GM23338 (cell line): Measurements from ENCODE around the gene CFAP100. TPM values are rescaled to one million over a fixed set of nuclear protein-coding genes. Genes with fewer than 3 reads are reported as not detected.

Experiments
- ATAC-seq: fragments of 200-7000 bp; cut with Tn5 transposase; 3 replicates; pipeline ENCODE4 v1.9.1; 2020
- DNase-seq: peaks from one replicate; pipeline ENCODE4 v3.0.0-alpha.2; 2015; ENCODE audit warnings: low spot score
- H2AFZ ChIP-seq: fragments of 200-600 bp; sonication (generic); 2 replicates; pipeline ENCODE4 v1.8.0; 2016; ENCODE audit warnings: antibody characterized with exemption, mild to moderate bottlenecking, moderate library complexity
- H3F3A ChIP-seq: fragments of 200-600 bp; sonication (generic); replicated peaks from 2 replicates; pipeline ENCODE4 v1.8.0; 2017; ENCODE audit warnings: antibody characterized with exemption, mixed run types, low read depth
- H3K27ac ChIP-seq: fragments of 200-600 bp; sonication (generic); 2 replicates; pipeline ENCODE4 v1.6.1; 2016; ENCODE audit warnings: low read depth
- H3K27me3 ChIP-seq: fragments of 200-600 bp; sonication (generic); 2 replicates; pipeline ENCODE4 v1.8.0; 2016; ENCODE audit warnings: mild to moderate bottlenecking, mixed run types, moderate library complexity; ENCODE audit not compliant: insufficient read depth
- H3K36me3 ChIP-seq: fragments of 200-600 bp; sonication (generic); 2 replicates; pipeline ENCODE4 v1.8.0; 2016; ENCODE audit warnings: mild to moderate bottlenecking; ENCODE audit not compliant: insufficient read depth
- H3K4me1 ChIP-seq: fragments of 200-600 bp; sonication (generic); 2 replicates; pipeline ENCODE4 v1.8.0; 2016; ENCODE audit warnings: mild to moderate bottlenecking, moderate library complexity; ENCODE audit not compliant: insufficient read depth
- H3K4me2 ChIP-seq: fragments of 200-600 bp; sonication (generic); 2 replicates; pipeline ENCODE4 v1.7.1; 2017; ENCODE audit warnings: mixed run types
- H3K4me3 ChIP-seq: fragments of 200-600 bp; sonication (generic); 2 replicates; pipeline ENCODE4 v1.6.1; 2016; ENCODE audit warnings: mixed run types
- H3K79me2 ChIP-seq: fragments of 200-600 bp; sonication (generic); replicated peaks from 2 replicates; pipeline ENCODE4 v1.8.0; 2017; ENCODE audit warnings: mild to moderate bottlenecking; ENCODE audit not compliant: insufficient read depth
- H3K9me2 ChIP-seq: fragments of 200-600 bp; sonication (generic); 2 replicates; pipeline ENCODE4 v1.8.0; 2017; ENCODE audit not compliant: insufficient read depth
- H4K20me1 ChIP-seq: fragments of 200-600 bp; sonication (generic); replicated peaks from 2 replicates; pipeline ENCODE4 v1.8.0; 2017; ENCODE audit warnings: mild to moderate bottlenecking; ENCODE audit not compliant: insufficient read depth
- H3K27ac Mint-ChIP-seq: 2 replicates; pipeline ENCODE4 v1.8.0; 2020; ENCODE audit warnings: inconsistent platforms, mild to moderate bottlenecking, moderate library complexity, mixed read lengths
- H3K27me3 Mint-ChIP-seq: 3 replicates; pipeline ENCODE4 v1.8.0; 2022; ENCODE audit warnings: low read depth, mild to moderate bottlenecking, moderate library complexity, mixed read lengths, inconsistent platforms; ENCODE audit not compliant: insufficient read depth, poor library complexity
- H3K36me3 Mint-ChIP-seq: 3 replicates; pipeline ENCODE4 v1.8.0; 2021; ENCODE audit warnings: low read depth, mild to moderate bottlenecking, inconsistent platforms, moderate library complexity, mixed read lengths
- H3K4me1 Mint-ChIP-seq: 3 replicates; pipeline ENCODE4 v1.8.0; 2020; ENCODE audit warnings: mild to moderate bottlenecking, inconsistent platforms, mixed read lengths
- H3K4me3 Mint-ChIP-seq: 3 replicates; pipeline ENCODE4 v1.8.0; 2021; ENCODE audit warnings: moderate library complexity, mild to moderate bottlenecking, inconsistent platforms, mixed read lengths
- H3K9me3 Mint-ChIP-seq: 3 replicates; pipeline ENCODE4 v1.8.0; 2020; ENCODE audit warnings: moderate library complexity, mild to moderate bottlenecking, inconsistent platforms, mixed read lengths
- CREB1 ChIP-seq: fragments of 250-450 bp; sonication (Bioruptor Pico); IDR thresholded peaks from 2 replicates; pipeline ENCODE4 v1.5.0; 2020; ENCODE audit warnings: low read depth, mild to moderate bottlenecking, moderate library complexity
- CTCF ChIP-seq, 2 experiments: fragments of 200-600 bp in 1 of 2; sonication (generic) in 1 of 2; conservative IDR thresholded peaks; 2 replicates each; pipeline versions ENCODE4 v1.5.1 to v1.6.1; 2016 to 2017; ENCODE audit warnings: antibody characterized with exemption in 2 of 2, low read depth in 2 of 2, mild to moderate bottlenecking in 2 of 2, moderate library complexity in 1 of 2
- EZH2 ChIP-seq: fragments of 200-600 bp; sonication (generic); IDR thresholded peaks from one replicate; pipeline ENCODE4 v1.8.0; 2017; ENCODE audit warnings: antibody characterized with exemption, mild to moderate bottlenecking, low read depth; ENCODE audit not compliant: unreplicated experiment
- EZH2phosphoT487 ChIP-seq: fragments of 200-600 bp; sonication (generic); IDR thresholded peaks from one replicate; pipeline ENCODE4 v1.8.1; 2018; ENCODE audit warnings: antibody characterized with exemption; ENCODE audit not compliant: unreplicated experiment
- JUNB ChIP-seq: IDR thresholded peaks from one replicate; pipeline ENCODE4 v1.6.1; 2016; ENCODE audit warnings: antibody characterized with exemption; ENCODE audit not compliant: unreplicated experiment
- NANOG ChIP-seq: IDR thresholded peaks from 2 replicates; pipeline ENCODE4 v1.6.1; 2016; ENCODE audit warnings: antibody characterized with exemption, borderline replicate concordance
- POLR2AphosphoS5 ChIP-seq: IDR thresholded peaks from 2 replicates; pipeline ENCODE4 v1.6.1; 2016; ENCODE audit warnings: antibody characterized with exemption, low read depth
- REST ChIP-seq: IDR thresholded peaks from one replicate; pipeline ENCODE4 v1.6.1; 2018; ENCODE audit warnings: antibody characterized with exemption; ENCODE audit not compliant: unreplicated experiment
- STAT1 ChIP-seq: IDR thresholded peaks from one replicate; pipeline ENCODE4 v1.6.1; 2016; ENCODE audit warnings: antibody characterized with exemption; ENCODE audit not compliant: unreplicated experiment
- ZNF114 ChIP-seq: fragments of 250-450 bp; sonication (Bioruptor Pico); IDR thresholded peaks from 2 replicates; pipeline ENCODE4 v1.5.0; 2020; ENCODE audit warnings: mild to moderate bottlenecking, moderate library complexity
- ZNF331 ChIP-seq: fragments of 250-450 bp; sonication (Bioruptor Pico); IDR thresholded peaks from 2 replicates; pipeline ENCODE4 v1.5.0; 2020; ENCODE audit warnings: low read depth, mild to moderate bottlenecking, moderate library complexity
- polyA plus RNA-seq: library from polyadenylated mRNA; unstranded; fragments of >200 nt; fragmentation: Nextera tagmentation; extraction: Ambion mirVana; gene quantifications from 2 replicates; pipeline ENCODE4 v1.2.1, GENCODE V29; 2016
- total RNA-seq: library from RNA; depleted of rRNA; stranded (reverse); fragments of >200 nt; shearing (Covaris generic); gene quantifications from 2 replicates; pipeline ENCODE4 v1.2.3, GENCODE V29; 2014
- TF ChIP-seq, protein P1 (sequence below): IDR thresholded peaks from 2 replicates; pipeline ENCODE4 v1.6.1; 2016; ENCODE audit warnings: antibody characterized with exemption
- TF ChIP-seq, protein P2 (sequence below): fragments of 250-450 bp; sonication (Bioruptor Pico); IDR thresholded peaks from 2 replicates; pipeline ENCODE4 v1.5.0; 2020; ENCODE audit warnings: mild to moderate bottlenecking, moderate library complexity

The CFAP100 gene
- total and polyA plus RNA-seq, 2 experiments from 2014 or later: 0.07 TPM; not detected in 1

GRCh38 chr3:126432361-126433104 is 37.8 kb downstream of the CFAP100 start:
- Histone ChIP-seq H3K27ac (no peak overlapping the region), H3K4me1 (no peaks in the 10 kb centered on the region), H3K9me2 (0 out of 2 replicates have a peak, but pooled peaks cover 4% of the 10 kb centered on the region), H3F3A (no peaks in the 10 kb centered on the region), H2AFZ (no peak overlapping the region), H3K36me3 (no peaks in the 10 kb centered on the region), H4K20me1 (no peaks in the 10 kb centered on the region), H3K79me2 (no peaks in the 10 kb centered on the region), H3K4me2 (no peak overlapping the region), H3K27me3 (no peaks in the 10 kb centered on the region), H3K4me3 (no peak overlapping the region)
- DNase-seq (no peak), ATAC-seq (no peak)
- H3K4me3 Mint-ChIP-seq: no peak overlapping the region
- H3K4me1 Mint-ChIP-seq: no peaks in the 10 kb centered on the region
- peaks cover 3% of the 10 kb centered on the region for H3K27me3 Mint-ChIP-seq
- H3K9me3 Mint-ChIP-seq: peaks cover 3% of the 10 kb centered on the region; the same call in 1 of the 3 replicates
- H3K27ac Mint-ChIP-seq: no peak overlapping the region
- TF ChIP-seq JUNB: no peak
- TF ChIP-seq, protein P1, sequence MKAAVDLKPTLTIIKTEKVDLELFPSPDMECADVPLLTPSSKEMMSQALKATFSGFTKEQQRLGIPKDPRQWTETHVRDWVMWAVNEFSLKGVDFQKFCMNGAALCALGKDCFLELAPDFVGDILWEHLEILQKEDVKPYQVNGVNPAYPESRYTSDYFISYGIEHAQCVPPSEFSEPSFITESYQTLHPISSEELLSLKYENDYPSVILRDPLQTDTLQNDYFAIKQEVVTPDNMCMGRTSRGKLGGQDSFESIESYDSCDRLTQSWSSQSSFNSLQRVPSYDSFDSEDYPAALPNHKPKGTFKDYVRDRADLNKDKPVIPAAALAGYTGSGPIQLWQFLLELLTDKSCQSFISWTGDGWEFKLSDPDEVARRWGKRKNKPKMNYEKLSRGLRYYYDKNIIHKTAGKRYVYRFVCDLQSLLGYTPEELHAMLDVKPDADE: no peak
- no peak for TF ChIP-seq STAT1
- no peak for TF ChIP-seq CREB1 (CRISPR knock-in tag)
- no peak for TF ChIP-seq REST
- TF ChIP-seq ZNF114 (CRISPR knock-in tag): no peak
- TF ChIP-seq POLR2AphosphoS5: no peak
- TF ChIP-seq, protein P2, sequence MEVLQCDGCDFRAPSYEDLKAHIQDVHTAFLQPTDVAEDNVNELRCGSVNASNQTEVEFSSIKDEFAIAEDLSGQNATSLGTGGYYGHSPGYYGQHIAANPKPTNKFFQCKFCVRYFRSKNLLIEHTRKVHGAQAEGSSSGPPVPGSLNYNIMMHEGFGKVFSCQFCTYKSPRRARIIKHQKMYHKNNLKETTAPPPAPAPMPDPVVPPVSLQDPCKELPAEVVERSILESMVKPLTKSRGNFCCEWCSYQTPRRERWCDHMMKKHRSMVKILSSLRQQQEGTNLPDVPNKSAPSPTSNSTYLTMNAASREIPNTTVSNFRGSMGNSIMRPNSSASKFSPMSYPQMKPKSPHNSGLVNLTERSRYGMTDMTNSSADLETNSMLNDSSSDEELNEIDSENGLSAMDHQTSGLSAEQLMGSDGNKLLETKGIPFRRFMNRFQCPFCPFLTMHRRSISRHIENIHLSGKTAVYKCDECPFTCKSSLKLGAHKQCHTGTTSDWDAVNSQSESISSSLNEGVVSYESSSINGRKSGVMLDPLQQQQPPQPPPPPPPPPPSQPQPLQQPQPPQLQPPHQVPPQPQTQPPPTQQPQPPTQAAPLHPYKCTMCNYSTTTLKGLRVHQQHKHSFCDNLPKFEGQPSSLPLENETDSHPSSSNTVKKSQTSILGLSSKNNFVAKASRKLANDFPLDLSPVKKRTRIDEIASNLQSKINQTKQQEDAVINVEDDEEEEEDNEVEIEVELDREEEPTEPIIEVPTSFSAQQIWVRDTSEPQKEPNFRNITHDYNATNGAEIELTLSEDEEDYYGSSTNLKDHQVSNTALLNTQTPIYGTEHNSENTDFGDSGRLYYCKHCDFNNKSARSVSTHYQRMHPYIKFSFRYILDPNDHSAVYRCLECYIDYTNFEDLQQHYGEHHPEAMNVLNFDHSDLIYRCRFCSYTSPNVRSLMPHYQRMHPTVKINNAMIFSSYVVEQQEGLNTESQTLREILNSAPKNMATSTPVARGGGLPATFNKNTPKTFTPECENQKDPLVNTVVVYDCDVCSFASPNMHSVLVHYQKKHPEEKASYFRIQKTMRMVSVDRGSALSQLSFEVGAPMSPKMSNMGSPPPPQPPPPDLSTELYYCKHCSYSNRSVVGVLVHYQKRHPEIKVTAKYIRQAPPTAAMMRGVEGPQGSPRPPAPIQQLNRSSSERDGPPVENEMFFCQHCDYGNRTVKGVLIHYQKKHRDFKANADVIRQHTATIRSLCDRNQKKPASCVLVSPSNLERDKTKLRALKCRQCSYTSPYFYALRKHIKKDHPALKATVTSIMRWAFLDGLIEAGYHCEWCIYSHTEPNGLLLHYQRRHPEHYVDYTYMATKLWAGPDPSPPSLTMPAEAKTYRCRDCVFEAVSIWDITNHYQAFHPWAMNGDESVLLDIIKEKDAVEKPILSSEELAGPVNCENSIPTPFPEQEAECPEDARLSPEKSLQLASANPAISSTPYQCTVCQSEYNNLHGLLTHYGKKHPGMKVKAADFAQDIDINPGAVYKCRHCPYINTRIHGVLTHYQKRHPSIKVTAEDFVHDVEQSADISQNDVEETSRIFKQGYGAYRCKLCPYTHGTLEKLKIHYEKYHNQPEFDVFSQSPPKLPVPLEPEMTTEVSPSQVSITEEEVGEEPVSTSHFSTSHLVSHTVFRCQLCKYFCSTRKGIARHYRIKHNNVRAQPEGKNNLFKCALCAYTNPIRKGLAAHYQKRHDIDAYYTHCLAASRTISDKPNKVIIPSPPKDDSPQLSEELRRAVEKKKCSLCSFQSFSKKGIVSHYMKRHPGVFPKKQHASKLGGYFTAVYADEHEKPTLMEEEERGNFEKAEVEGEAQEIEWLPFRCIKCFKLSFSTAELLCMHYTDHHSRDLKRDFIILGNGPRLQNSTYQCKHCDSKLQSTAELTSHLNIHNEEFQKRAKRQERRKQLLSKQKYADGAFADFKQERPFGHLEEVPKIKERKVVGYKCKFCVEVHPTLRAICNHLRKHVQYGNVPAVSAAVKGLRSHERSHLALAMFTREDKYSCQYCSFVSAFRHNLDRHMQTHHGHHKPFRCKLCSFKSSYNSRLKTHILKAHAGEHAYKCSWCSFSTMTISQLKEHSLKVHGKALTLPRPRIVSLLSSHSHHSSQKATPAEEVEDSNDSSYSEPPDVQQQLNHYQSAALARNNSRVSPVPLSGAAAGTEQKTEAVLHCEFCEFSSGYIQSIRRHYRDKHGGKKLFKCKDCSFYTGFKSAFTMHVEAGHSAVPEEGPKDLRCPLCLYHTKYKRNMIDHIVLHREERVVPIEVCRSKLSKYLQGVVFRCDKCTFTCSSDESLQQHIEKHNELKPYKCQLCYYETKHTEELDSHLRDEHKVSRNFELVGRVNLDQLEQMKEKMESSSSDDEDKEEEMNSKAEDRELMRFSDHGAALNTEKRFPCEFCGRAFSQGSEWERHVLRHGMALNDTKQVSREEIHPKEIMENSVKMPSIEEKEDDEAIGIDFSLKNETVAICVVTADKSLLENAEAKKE (CRISPR knock-in tag): no peak
- TF ChIP-seq CTCF (conservative IDR thresholded peaks at IDR 0.05; ENCODE audit: low read depth in 2 of 2): no peak
- no peak for TF ChIP-seq EZH2phosphoT487
- no peak for TF ChIP-seq NANOG
- TF ChIP-seq ZNF331 (CRISPR knock-in tag): no peak
- no peak for TF ChIP-seq EZH2
- H3K36me3 Mint-ChIP-seq: peaks cover 9% of the 10 kb centered on the region
